HepG2 (cell line): Measurements from ENCODE around the gene CLDN14. TPM values are rescaled to one million over a fixed set of nuclear protein-coding genes. Genes with fewer than 3 reads are reported as not detected.

ENCODE experiments used
- ATAC-seq: fragments of 200-7000 bp; cut with Tn5 transposase; 3 replicates; pipeline ENCODE4 v1.9.1; 2020; ENCODE audit warnings: mild to moderate bottlenecking, moderate library complexity
- BruUV-seq: library from RNA; stranded (reverse); fragments of 400-500 nt; replicated peaks from 2 replicates; lab custom pipeline; 2021; lab: Mats Ljungman, UMichigan
- CTCF ChIA-PET: fragments of 300-600 bp; formaldehyde crosslinking; extraction: SDS; loops from one replicate; lab custom pipeline; 2021; ENCODE audit warnings: low total read pairs, inconsistent platforms, low intra/inter-chr PET ratio; lab: Yijun Ruan, JAX
- POLR2A ChIA-PET: fragments of 350-600 bp; sonication (Branson Sonifier 250); formaldehyde crosslinking; loops from one replicate; lab custom pipeline; 2020; ENCODE audit warnings: antibody characterized with exemption, inconsistent platforms; lab: Yijun Ruan, JAX
- DNase-seq: peaks from one replicate; pipeline ENCODE4 v3.0.0-alpha.2; 2015; ENCODE audit warnings: low spot score
- FAIRE-seq: peaks from 3 replicates; lab custom pipeline; 2011; peaks lifted over from hg19 to GRCh38; lab: Jason Lieb, UNC
- H2AFZ ChIP-seq: one replicate; pipeline ENCODE4 v1.6.1; 2011; ENCODE audit warnings: low read length, inconsistent platforms
- H3K27ac ChIP-seq: fragments of 300-600 bp; 3 replicates; pipeline ENCODE4 v1.8.0; 2011; ENCODE audit warnings: mixed run types, mild to moderate bottlenecking, mixed read lengths, low read length, inconsistent platforms; ENCODE audit not compliant: insufficient read depth; ENCODE audit errors: extremely low read length
- H3K27me3 ChIP-seq, 2 experiments: fragments of 200-600 bp in 1 of 2; 2 replicates in 1 of 2; 3 replicates in 1 of 2; pipeline versions ENCODE4 v1.6.0 to v1.8.0; 2011; ENCODE audit warnings: low read length in 2 of 2, mild to moderate bottlenecking in 2 of 2, moderate library complexity in 2 of 2, inconsistent platforms in 1 of 2; ENCODE audit not compliant: insufficient read depth in 2 of 2, control insufficient read depth in 1 of 2
- H3K36me3 ChIP-seq, 2 experiments: fragments of 200-600 bp in 1 of 2; replicated peaks in 1 of 2; 2 replicates in 1 of 2; 3 replicates in 1 of 2; pipeline versions ENCODE4 v1.5.1 to v1.8.0; 2011; ENCODE audit warnings: low read length in 2 of 2, inconsistent platforms in 1 of 2; ENCODE audit not compliant: insufficient read depth in 2 of 2, control insufficient read depth in 1 of 2
- H3K4me1 ChIP-seq: 2 replicates; pipeline ENCODE4 v1.5.1; 2012; ENCODE audit warnings: low read length, inconsistent platforms; ENCODE audit not compliant: insufficient read depth
- H3K4me2 ChIP-seq: 2 replicates; pipeline ENCODE4 v1.6.0; 2011; ENCODE audit warnings: low read depth, low read length, inconsistent platforms
- H3K4me3 ChIP-seq, 3 experiments: fragments of 200-600 bp in 1 of 3; sonication (generic), shearing (Covaris generic) in 1 of 3; replicated peaks in 1 of 3; 2 replicates each; pipeline ENCODE4 v1.5.1; 2011 to 2016; ENCODE audit warnings: low read length in 3 of 3, inconsistent platforms in 2 of 3, low read depth in 2 of 3, mild to moderate bottlenecking in 2 of 3, control low read depth in 1 of 3, mixed read lengths in 1 of 3; ENCODE audit not compliant: insufficient read depth in 1 of 3
- H3K79me2 ChIP-seq: one replicate; pipeline ENCODE4 v1.6.1; 2011; ENCODE audit warnings: low read length, inconsistent platforms; ENCODE audit not compliant: insufficient read depth
- H3K9ac ChIP-seq: 2 replicates; pipeline ENCODE4 v1.6.0; 2011; ENCODE audit warnings: mild to moderate bottlenecking, low read depth, low read length, inconsistent platforms; ENCODE audit not compliant: insufficient read depth
- H3K9me3 ChIP-seq: 2 replicates; pipeline ENCODE4 v1.5.1; 2012; ENCODE audit warnings: mild to moderate bottlenecking, low read length
- H4K20me1 ChIP-seq: 2 replicates; pipeline ENCODE4 v1.6.0; 2011; ENCODE audit warnings: inconsistent platforms, mild to moderate bottlenecking, low read length, moderate library complexity; ENCODE audit not compliant: insufficient read depth
- CTCF ChIP-seq: sonication (generic); formaldehyde crosslinking; IDR thresholded peaks from 2 replicates; pipeline ENCODE4 v1.5.0; 2020; ENCODE audit warnings: mild to moderate bottlenecking, missing genetic modification reagents, moderate library complexity
- THAP8 ChIP-seq: sonication (generic); formaldehyde crosslinking; IDR thresholded peaks from 2 replicates; pipeline ENCODE4 v1.5.1; 2020; ENCODE audit warnings: missing genetic modification reagents, mild to moderate bottlenecking, borderline replicate concordance
- TRIM24 ChIP-seq: sonication (generic); formaldehyde crosslinking; IDR thresholded peaks from 2 replicates; pipeline ENCODE4 v1.8.0; 2022; ENCODE audit warnings: mild to moderate bottlenecking, missing genetic modification reagents
- ZNF24 ChIP-seq: fragments of 450-650 bp; IDR thresholded peaks from 2 replicates; pipeline ENCODE4 v1.6.1; 2017; ENCODE audit warnings: antibody characterized with exemption, mild to moderate bottlenecking
- ZNF775 ChIP-seq: sonication (generic); formaldehyde crosslinking; IDR thresholded peaks from 2 replicates; pipeline ENCODE4 v1.4.0; 2020; ENCODE audit warnings: missing genetic modification reagents, mild to moderate bottlenecking, moderate library complexity, borderline replicate concordance
- WGBS: methylation state at CpG from one replicate; pipeline ENCODE4 v1.1.6; 2017; ENCODE audit warnings: low lambda C conversion rate; 5-methylcytosine and 5-hydroxymethylcytosine counted together
- in situ Hi-C: cut with HindIII; loops from 2 replicates; pipeline ENCODE4 v1.10.0; 2017; ENCODE audit warnings: low pct_unique_long_range_greater_than_20kb; ENCODE audit not compliant: extremely low pct_ligation_motif_present
- intact Hi-C: fragments of 100-400 bp; cut with micrococcal nuclease; formaldehyde crosslinking; loops from one replicate; pipeline ENCODE4 v1.10.0; 2022; ENCODE audit not compliant: unreplicated experiment
- polyA plus RNA-seq, 8 experiments: library from polyadenylated mRNA; depleted of rRNA in 3 of 8; stranded (reverse) in 7 of 8; unstranded in 1 of 8; fragments of >200 nt; fragmentation: Illumina TruSeq in 4 of 8; extraction: Trizol in 4 of 8; gene quantifications; 2 replicates each; pipeline versions ENCODE4 v1.2.1 to v1.2.3, GENCODE V29; 2011 to 2016; ENCODE audit warnings: low read depth in 4 of 8, missing spikeins in 1 of 8, mixed read lengths in 1 of 8; ENCODE audit not compliant: insufficient read depth in 1 of 8
- total RNA-seq, 5 experiments: library from RNA; depleted of rRNA; stranded (reverse); fragments of >200 nt; fragmentation: Illumina TruSeq; extraction: Trizol; gene quantifications; 2 replicates each; pipeline ENCODE4 v1.2.3, GENCODE V29; 2016; ENCODE audit warnings: low read depth in 1 of 5

Gene CLDN14
- total and polyA plus RNA-seq, 2 of the 13 experiments (the other 11 are each of a cell fraction or from before 2014, with no cell fraction given): 1.1 to 1.4 TPM

- ChIA-PET POLR2A (no interaction called here), CTCF (no interaction called here)
- H3K27me3 ChIP-seq: peaks cover 0 to 12% of the 10 kb centered on the region in 2 experiments; a peak in 3 of 5 replicates
- H3K79me2 ChIP-seq: no peaks in the 10 kb centered on the region
- intact Hi-C loops (loop anchor here (10.0 kb wide), 1 partner anchor 83 kb away; no protein-coding TSS in a partner anchor), in situ Hi-C loops (loop anchor here (5.0 kb wide), 1 partner anchor 426 kb away; no protein-coding TSS in a partner anchor)
- H3K4me3 ChIP-seq: no peak overlapping the region
- H2AFZ ChIP-seq: no peak overlapping the region
- peak overlapping the region; percentile 51 for H3K4me2 ChIP-seq
- no peak overlapping the region for H3K27ac ChIP-seq
- ATAC-seq (peak; percentile 33), FAIRE-seq (no peak), DNase-seq (no peak)
- TF ChIP-seq ZNF24 (no peak), THAP8 (CRISPR knock-in tag) (no peak), TRIM24 (CRISPR knock-in tag) (no peak), CTCF (peak; percentile 26; the same call in 1 of the 2 replicates), ZNF775 (no peak)
- WGBS: 5% methylated on average over 4 of the region's 4 CpGs
- no peaks in the 10 kb centered on the region for H3K9me3 ChIP-seq
- no TSS peak for BruUV-seq
- peaks cover 42% of the 10 kb centered on the region for H3K4me1 ChIP-seq
- H3K9ac ChIP-seq: no peak overlapping the region
- H3K36me3 ChIP-seq: no peaks in the 10 kb centered on the region
- no peaks in the 10 kb centered on the region for H4K20me1 ChIP-seq
Observed at GRCh38 chr21:36501589-36501892, 21.6 kb upstream of the CLDN14 start.
